Measurements from ENCODE around the gene AQP5.
"Not testable (repeated sequence)": the region's sequence is repeated elsewhere in the genome, so short reads cannot be mapped to it uniquely, and the experiment has no call there.

AQP5 gene

GRCh38 chr12:49974677-49975317, 13.1 kb downstream of the AQP5 start:
- H3K9me3 Mint-ChIP-seq = no peaks in the 10 kb centered on the region
- ATAC-seq = no peak
- H3K27me3 Mint-ChIP-seq = no peaks in the 10 kb centered on the region
- H3K4me3 Mint-ChIP-seq = no peak overlapping the region
- no peaks in the 10 kb centered on the region for H3K4me1 Mint-ChIP-seq
- peak overlapping the region in 1 of 2 donors; percentile 30 for H3K27ac Mint-ChIP-seq
- no peak for DNase-seq

GRCh38 chr12:49975318-49975761, 13.7 kb downstream of the AQP5 start:
- no peaks in the 10 kb centered on the region for H3K4me1 Mint-ChIP-seq
- peak overlapping the region in 1 of 2 donors; percentile 77 for H3K27ac Mint-ChIP-seq
- no peak for DNase-seq
- no peak overlapping the region for H3K4me3 Mint-ChIP-seq
- no peak for ATAC-seq
- no peaks in the 10 kb centered on the region for H3K27me3 Mint-ChIP-seq
- no peaks in the 10 kb centered on the region for H3K9me3 Mint-ChIP-seq

- no peaks in the 10 kb centered on the region for H3K4me1 Mint-ChIP-seq
- H3K27ac Mint-ChIP-seq = no peak overlapping the region
- ATAC-seq = no peak
- no peak overlapping the region for H3K4me3 Mint-ChIP-seq
- no peaks in the 10 kb centered on the region for H3K9me3 Mint-ChIP-seq
- H3K27me3 Mint-ChIP-seq = no peaks in the 10 kb centered on the region
- DNase-seq = no peak
Measured at GRCh38 chr12:49976557-49976956, 14.9 kb downstream of the AQP5 start.

GRCh38 chr12:49978125-49978524, 16.5 kb downstream of the AQP5 start:
- no peaks in the 10 kb centered on the region for H3K4me1 Mint-ChIP-seq
- no peak overlapping the region for H3K4me3 Mint-ChIP-seq
- no peak overlapping the region for H3K27ac Mint-ChIP-seq
- DNase-seq (no peak), ATAC-seq (no peak)
- H3K9me3 Mint-ChIP-seq = no peaks in the 10 kb centered on the region
- no peaks in the 10 kb centered on the region for H3K27me3 Mint-ChIP-seq

GRCh38 chr12:49979016-49979586, 17.4 kb downstream of the AQP5 start:
- H3K27ac Mint-ChIP-seq = no peak overlapping the region
- DNase-seq (no peak), ATAC-seq (no peak)
- no peaks in the 10 kb centered on the region for H3K27me3 Mint-ChIP-seq
- no peaks in the 10 kb centered on the region for H3K4me1 Mint-ChIP-seq
- H3K4me3 Mint-ChIP-seq = no peak overlapping the region
- H3K9me3 Mint-ChIP-seq = no peaks in the 10 kb centered on the region

DNA sequence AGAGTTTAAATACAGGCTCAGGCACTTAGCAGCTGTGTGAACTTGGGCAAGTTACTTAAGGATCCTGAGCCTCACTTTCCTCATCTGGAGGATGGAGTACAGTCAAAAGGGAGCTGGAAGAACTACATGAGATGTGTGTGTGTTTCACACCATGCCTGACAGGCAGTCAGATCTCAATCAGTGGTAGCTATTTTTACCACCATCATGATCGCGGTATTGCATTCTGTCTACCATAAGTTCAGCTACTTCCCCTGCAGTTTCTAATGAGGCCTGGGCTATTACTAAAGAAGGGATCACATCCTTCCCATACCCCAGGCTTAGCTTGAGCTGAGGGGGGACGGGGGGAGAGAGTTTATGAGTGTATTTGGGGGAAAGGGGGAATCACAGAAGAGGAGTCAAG, 18.1 kb downstream of the AQP5 start:
- H3K9me3 Mint-ChIP-seq = no peaks in the 10 kb centered on the region
- no peak for DNase-seq
- H3K4me1 Mint-ChIP-seq = no peaks in the 10 kb centered on the region
- no peak overlapping the region for H3K4me3 Mint-ChIP-seq
- H3K27ac Mint-ChIP-seq = no peak overlapping the region
- ATAC-seq = no peak
- no peaks in the 10 kb centered on the region for H3K27me3 Mint-ChIP-seq

- no peak overlapping the region for H3K4me3 Mint-ChIP-seq
- DNase-seq = peak in 1 of 2 donors; percentile 4
- no peak for ATAC-seq
- H3K9me3 Mint-ChIP-seq = no peaks in the 10 kb centered on the region
- H3K27me3 Mint-ChIP-seq = no peaks in the 10 kb centered on the region
- peaks cover 1% of the 10 kb centered on the region for H3K4me1 Mint-ChIP-seq
- H3K27ac Mint-ChIP-seq = peak overlapping the region in 1 of 2 donors; percentile 38
Measured at GRCh38 chr12:49980501-49981349, 19.1 kb downstream of the AQP5 start.

GRCh38 chr12:49982246-49983087, 20.8 kb downstream of the AQP5 start:
- Mint-ChIP-seq H3K27ac (no peak overlapping the region), H3K27me3 (no peaks in the 10 kb centered on the region), H3K4me3 (no peak overlapping the region), H3K4me1 (peaks cover 10% of the 10 kb centered on the region), H3K9me3 (no peaks in the 10 kb centered on the region)
- ATAC-seq (no peak), DNase-seq (no peak)

DNA sequence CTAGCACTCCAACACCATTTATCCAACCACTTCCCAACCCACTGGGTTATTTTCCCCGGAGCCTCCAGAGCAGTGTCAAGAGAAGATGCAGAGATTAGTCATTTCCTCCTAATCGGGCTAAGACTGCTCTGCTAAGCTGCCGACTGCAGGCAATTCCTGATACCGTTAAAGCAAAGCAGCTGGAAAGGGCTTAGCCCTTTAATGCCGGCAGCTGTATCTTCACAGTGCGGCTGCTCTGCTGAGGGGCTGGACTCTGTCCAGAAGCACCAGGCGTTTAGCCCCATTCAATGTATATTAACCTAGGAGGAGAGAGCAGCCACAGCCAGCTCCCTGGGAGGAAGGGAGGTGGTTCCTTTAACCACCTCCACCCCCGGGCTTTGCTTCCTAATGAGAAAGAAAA, 22.2 kb downstream of the AQP5 start:
- DNase-seq = no peak
- peaks cover 10% of the 10 kb centered on the region for H3K4me1 Mint-ChIP-seq
- no peak for ATAC-seq
- H3K27me3 Mint-ChIP-seq = no peaks in the 10 kb centered on the region
- H3K9me3 Mint-ChIP-seq = no peaks in the 10 kb centered on the region
- no peak overlapping the region for H3K27ac Mint-ChIP-seq
- H3K4me3 Mint-ChIP-seq = no peak overlapping the region

DNA sequence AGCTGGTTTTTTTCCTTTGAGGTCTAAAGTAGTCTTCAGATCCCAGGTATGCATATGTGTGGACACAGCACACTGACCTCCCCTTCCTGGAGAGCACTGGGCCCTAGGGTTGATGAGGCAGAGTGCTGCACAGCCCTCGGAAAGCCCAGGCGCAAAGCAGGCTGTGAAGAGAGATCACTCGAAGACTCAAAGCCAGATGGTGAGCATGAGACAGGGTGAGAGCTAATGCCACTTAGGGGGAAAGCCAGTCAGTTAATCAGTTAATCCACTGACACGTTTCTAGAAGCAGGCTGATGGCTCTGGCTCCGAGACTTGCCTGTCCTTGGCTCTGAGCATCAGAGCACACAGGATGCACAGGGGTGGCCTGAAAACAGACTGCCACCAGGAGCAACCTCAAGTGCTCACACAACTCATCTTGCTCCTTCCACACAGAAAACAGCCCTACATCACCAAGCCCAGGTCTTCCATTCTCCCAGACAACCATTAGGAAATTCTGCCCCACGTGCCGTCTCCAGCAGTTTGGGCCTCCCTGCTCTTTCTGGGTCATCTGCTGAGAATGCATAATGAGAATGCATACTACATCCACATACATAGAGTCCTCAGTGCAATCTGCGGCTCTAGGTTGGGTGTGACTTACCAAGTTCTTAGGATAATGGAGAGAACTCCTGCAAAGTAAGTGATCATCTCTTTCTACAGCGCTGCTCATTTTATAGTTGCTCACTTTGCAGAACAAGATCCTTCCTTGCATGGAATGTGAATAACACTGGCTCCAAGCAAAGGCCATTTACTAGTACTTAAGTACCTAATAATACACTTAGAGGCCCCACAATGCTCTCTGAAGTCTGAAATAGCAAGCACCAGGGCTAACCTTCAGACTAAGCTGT, 23.0 kb downstream of the AQP5 start:
- Mint-ChIP-seq H3K9me3 (no peaks in the 10 kb centered on the region), H3K4me1 (peaks cover 10% of the 10 kb centered on the region), H3K4me3 (no peak overlapping the region), H3K27ac (no peak overlapping the region), H3K27me3 (no peaks in the 10 kb centered on the region)
- ATAC-seq (no peak), DNase-seq (no peak)

- no peak for DNase-seq
- peaks cover 10% of the 10 kb centered on the region for H3K4me1 Mint-ChIP-seq
- no peak overlapping the region for H3K27ac Mint-ChIP-seq
- no peaks in the 10 kb centered on the region for H3K9me3 Mint-ChIP-seq
- ATAC-seq = peak; percentile 87
- no peaks in the 10 kb centered on the region for H3K27me3 Mint-ChIP-seq
- H3K4me3 Mint-ChIP-seq = no peak overlapping the region
Measured at GRCh38 chr12:49985981-49986380, 24.3 kb downstream of the AQP5 start.

DNA sequence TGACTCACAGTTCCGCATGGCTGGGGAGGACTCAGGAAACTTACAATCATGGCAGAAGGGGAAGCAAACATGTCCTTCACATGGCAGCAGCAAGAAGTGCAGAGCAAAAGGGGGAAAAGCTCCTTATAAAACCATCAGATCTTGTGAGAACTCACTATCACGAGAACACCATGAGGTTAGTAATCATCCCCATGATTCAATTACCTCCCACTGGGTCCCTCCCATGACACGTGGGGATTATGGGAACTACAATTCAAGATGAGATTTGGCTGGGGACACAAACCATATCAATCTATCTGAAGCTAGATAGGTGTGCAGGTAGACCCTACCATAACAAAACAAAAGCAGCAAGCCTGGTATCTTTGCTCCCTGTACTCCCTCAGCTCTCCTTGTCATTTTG, 24.8 kb downstream of the AQP5 start:
- not testable (repeated sequence) for H3K4me3 Mint-ChIP-seq, ATAC-seq, DNase-seq, H3K4me1 Mint-ChIP-seq, H3K27me3 Mint-ChIP-seq, H3K9me3 Mint-ChIP-seq
- H3K27ac Mint-ChIP-seq = peak overlapping the region in 1 of 2 donors; percentile 23

DNA sequence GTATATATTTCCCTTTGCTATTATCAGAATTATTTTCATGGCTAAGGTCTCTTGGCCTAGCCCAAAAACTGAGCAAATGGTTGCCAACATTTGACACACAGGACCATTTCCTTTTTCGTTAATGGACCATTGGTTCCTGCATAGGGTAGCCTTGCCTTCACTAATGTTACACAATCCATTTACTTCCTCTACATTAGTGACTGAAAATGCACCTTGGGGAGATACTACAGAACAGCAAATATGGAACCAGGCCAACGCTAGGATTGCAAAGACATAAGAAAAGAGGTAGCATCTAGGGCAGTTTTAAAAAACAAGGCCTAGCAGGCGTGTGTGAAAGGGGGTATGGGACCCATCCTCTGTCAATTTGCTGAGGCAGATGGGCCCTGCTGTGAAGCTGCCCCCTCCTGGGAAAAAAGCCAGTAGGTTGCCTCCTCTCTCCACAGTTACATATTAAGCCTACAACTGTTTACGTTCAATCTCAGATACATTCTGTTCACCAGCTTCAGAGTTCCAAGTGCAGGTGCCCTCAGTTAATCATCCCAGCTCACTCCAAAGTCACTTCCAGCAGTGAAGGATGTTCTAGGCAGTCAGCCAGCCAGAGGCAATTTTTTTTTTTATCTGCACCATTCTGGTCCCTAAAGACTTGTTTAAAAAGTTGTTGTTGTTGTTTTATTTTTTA, 26.1 kb downstream of the AQP5 start:
- Mint-ChIP-seq H3K27me3 (no peaks in the 10 kb centered on the region), H3K4me3 (no peak overlapping the region), H3K27ac (no peak overlapping the region), H3K4me1 (peaks cover 10% of the 10 kb centered on the region), H3K9me3 (no peaks in the 10 kb centered on the region)
- DNase-seq (no peak), ATAC-seq (no peak)

DNA sequence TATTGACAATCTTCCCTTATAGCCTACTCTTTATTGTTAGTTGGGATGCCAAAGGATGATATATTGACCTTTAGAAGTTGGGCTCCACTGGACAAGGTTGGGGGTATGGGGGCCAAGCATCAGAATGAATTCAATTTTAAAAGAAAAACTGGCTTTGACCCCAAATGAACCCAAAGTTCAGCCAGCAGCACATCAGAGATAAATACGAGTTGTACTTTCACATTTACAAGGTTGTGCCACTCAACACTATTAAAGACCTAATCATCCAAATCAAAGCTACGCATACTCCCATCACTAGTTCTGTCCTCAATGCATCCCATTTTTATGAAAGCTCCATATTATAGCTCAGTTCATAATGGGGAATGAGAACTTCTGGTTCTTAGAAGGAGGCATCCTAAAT, 27.7 kb downstream of the AQP5 start:
- H3K27ac Mint-ChIP-seq, DNase-seq, H3K4me3 Mint-ChIP-seq, H3K27me3 Mint-ChIP-seq, H3K9me3 Mint-ChIP-seq, ATAC-seq, H3K4me1 Mint-ChIP-seq: not testable (repeated sequence)
